BE2C (cell line): Measurements from ENCODE around the gene ULK4.
A peak's percentile ranks its signal among the peaks of the same experiment; 100 is the strongest.
"Not testable (repeated sequence)": the region's sequence is repeated elsewhere in the genome, so short reads cannot be mapped to it uniquely, and the experiment has no call there.

Experiments
- DNase-seq: peaks from one replicate; pipeline ENCODE4 v3.0.0-alpha.2; 2020
- H3K27me3 ChIP-seq: fragments of 250-450 bp; sonication (Bioruptor Pico); 2 replicates; pipeline ENCODE4 v1.5.1; 2020; ENCODE audit warnings: mild to moderate bottlenecking
- H3K36me3 ChIP-seq: fragments of 250-450 bp; sonication (Bioruptor Pico); 2 replicates; pipeline ENCODE4 v1.5.1; 2020; ENCODE audit warnings: mild to moderate bottlenecking
- H3K4me1 ChIP-seq: fragments of 250-450 bp; sonication (Bioruptor Pico); 2 replicates; pipeline ENCODE4 v1.5.1; 2020
- H3K4me3 ChIP-seq: 2 replicates; pipeline ENCODE4 v1.5.1; 2011; ENCODE audit warnings: low read depth, low read length
- H3K9me3 ChIP-seq: fragments of 250-450 bp; sonication (Bioruptor Pico); 2 replicates; pipeline ENCODE4 v1.5.1; 2020
- TF ChIP-seq, protein P1 (sequence below): IDR thresholded peaks from 2 replicates; pipeline ENCODE4 v1.5.1; 2012; ENCODE audit warnings: mild to moderate bottlenecking, low read depth, low read length

The ULK4 gene

DNA sequence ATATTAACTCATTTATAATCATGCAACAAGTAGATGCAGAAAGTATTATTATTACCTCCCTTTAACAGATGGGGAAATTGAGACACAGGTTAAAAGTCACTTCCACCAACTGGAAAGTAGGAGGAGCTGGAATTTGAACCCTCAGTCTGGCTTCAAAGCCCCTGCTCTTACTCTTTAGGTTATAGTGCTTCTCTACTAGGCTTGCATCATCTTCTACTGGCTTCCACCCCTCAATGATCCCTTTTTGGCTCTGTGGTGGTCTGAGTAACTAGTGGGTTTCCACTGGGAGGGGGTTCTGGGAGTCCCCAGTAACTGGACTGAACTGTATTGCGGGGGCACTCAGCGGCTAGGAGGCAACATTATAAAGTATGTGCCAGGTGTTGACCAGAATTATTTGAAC is 671.6 kb downstream of the ULK4 start:
- Histone ChIP-seq H3K4me3 (no peak overlapping the region), H3K27me3 (no peaks in the 10 kb centered on the region), H3K9me3 (no peaks in the 10 kb centered on the region), H3K4me1 (no peaks in the 10 kb centered on the region), H3K36me3 (no peaks in the 10 kb centered on the region)
- no peak for DNase-seq
- TF ChIP-seq, protein P1, sequence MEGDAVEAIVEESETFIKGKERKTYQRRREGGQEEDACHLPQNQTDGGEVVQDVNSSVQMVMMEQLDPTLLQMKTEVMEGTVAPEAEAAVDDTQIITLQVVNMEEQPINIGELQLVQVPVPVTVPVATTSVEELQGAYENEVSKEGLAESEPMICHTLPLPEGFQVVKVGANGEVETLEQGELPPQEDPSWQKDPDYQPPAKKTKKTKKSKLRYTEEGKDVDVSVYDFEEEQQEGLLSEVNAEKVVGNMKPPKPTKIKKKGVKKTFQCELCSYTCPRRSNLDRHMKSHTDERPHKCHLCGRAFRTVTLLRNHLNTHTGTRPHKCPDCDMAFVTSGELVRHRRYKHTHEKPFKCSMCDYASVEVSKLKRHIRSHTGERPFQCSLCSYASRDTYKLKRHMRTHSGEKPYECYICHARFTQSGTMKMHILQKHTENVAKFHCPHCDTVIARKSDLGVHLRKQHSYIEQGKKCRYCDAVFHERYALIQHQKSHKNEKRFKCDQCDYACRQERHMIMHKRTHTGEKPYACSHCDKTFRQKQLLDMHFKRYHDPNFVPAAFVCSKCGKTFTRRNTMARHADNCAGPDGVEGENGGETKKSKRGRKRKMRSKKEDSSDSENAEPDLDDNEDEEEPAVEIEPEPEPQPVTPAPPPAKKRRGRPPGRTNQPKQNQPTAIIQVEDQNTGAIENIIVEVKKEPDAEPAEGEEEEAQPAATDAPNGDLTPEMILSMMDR, result no peak

DNA sequence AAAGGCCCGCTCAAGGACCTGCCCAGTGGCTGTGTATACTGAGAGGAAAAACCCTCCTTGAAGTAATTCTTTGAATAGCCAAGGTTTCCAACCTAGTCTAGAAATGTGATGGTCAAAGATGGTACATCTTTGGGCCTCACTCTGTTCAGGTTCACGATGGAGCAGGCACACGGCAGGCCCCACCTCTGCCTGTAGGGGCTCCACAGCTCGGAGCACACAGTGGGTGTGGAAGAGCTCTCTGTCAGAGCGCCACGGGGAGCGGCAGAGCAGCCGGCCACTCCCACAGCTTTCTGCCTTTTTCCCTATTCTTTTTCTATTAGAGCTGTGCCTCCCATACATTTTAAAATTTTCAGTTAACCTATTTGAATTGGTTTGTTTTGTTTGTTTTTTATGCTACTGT is 673.1 kb downstream of the ULK4 start:
- Histone ChIP-seq H3K27me3 (no peaks in the 10 kb centered on the region), H3K4me3 (no peak overlapping the region), H3K4me1 (no peaks in the 10 kb centered on the region), H3K36me3 (no peaks in the 10 kb centered on the region), H3K9me3 (no peaks in the 10 kb centered on the region)
- TF ChIP-seq, protein P1, result no peak
- DNase-seq, result no peak

DNA sequence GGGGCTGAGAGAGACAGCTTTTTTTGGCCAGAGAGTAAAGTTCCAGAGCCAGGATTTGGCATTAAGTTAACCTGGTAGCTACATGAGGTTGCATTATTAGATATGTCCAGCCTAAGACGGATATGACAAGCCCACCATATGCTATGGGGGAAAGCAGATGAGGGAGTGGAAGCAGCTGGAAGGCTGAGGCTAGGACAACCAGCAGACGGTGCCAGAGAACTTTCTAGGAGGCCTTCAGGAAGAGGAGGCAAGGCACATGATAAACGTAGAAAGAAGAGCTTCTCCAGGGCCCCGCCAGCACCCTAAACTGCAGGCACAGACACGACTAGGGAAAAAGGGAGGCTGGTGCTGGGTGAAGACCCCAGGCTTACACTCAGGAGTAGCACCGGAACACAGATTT is 675.6 kb downstream of the ULK4 start:
- H3K9me3 ChIP-seq, result no peaks in the 10 kb centered on the region
- TF ChIP-seq, protein P1, result peak; percentile 47
- no peaks in the 10 kb centered on the region for H3K27me3 ChIP-seq
- H3K4me3 ChIP-seq, result no peak overlapping the region
- no peak for DNase-seq
- H3K4me1 ChIP-seq, result no peaks in the 10 kb centered on the region
- H3K36me3 ChIP-seq, result no peaks in the 10 kb centered on the region

DNA sequence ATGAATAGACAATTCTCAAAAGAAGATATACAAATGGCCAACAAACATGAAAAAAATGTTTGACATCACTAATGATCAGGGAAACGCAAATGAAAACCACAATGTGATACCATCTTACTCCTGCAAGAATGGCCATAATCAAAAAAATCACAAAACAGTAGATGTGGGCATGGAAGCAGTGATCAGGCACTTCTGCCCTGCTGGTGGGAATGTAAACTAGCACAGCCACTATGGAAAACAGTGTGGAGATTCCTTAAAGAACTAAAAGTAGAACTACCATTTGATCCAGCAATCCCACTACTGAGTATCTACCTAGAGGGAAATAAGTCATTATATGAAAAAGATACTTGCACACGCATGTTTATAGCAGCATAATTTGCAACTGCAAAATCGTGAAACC is 677.0 kb downstream of the ULK4 start:
- not testable (repeated sequence) for H3K27me3 ChIP-seq, H3K9me3 ChIP-seq, DNase-seq, H3K4me3 ChIP-seq, H3K4me1 ChIP-seq, H3K36me3 ChIP-seq

DNA sequence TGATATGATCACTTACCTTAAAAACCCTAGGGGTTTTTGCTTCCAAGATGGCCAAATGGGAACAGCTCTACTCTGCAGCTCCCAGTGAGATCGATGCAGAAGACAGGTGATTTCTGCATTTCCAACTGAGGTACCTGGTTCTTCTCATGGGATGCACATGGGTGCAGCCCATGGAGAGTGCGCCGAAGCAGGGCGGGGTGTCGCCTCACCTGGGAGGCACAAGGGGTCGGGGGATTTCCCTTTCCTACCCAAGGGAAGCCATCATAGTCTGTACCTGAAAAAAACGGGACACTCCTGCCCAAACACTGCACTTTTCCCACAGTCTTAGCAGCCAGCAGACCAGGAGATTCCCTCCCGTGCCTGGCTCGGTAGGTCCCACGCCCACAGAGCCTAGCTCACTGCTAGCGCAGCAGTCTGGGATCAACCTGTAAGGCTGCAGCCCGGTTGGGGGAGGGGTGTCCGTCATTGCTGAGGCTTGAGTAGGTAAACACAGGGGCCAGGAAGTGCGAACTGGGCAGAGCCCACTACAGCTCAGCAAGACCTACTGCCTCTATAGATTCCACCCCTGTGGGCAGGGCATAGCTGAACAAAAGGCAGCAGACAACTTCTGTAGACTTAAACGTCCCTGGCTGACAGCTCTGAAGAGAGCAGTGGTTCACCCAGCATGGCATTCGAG is 684.0 kb downstream of the ULK4 start:
- H3K27me3 ChIP-seq, result no peaks in the 10 kb centered on the region
- H3K4me3 ChIP-seq, result no peak overlapping the region
- DNase-seq, result no peak
- H3K36me3 ChIP-seq, result no peaks in the 10 kb centered on the region
- H3K4me1 ChIP-seq, result no peaks in the 10 kb centered on the region
- H3K9me3 ChIP-seq, result no peaks in the 10 kb centered on the region
- TF ChIP-seq, protein P1, result no peak

DNA sequence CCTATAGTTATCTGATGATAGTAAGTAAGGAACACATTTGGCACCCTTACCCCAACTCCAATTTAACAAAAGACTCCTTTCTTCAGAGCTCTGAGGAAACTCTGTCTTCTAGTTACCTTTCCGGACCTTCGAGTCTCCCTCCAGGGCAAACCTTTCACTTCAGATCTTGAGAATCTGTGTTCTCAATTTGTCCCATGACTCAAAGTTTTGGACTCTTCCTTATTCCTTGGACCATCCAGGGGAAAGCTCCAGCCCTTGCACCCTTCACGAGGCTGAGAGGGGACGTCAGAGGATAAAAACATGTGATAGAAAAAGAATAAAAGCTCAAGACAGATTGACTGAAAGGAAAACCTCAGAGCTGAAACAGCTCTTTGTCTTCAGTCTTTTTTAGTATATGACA is 685.7 kb downstream of the ULK4 start:
- Histone ChIP-seq H3K27me3 (no peaks in the 10 kb centered on the region), H3K9me3 (no peaks in the 10 kb centered on the region), H3K4me1 (no peaks in the 10 kb centered on the region), H3K36me3 (no peaks in the 10 kb centered on the region), H3K4me3 (no peak overlapping the region)
- TF ChIP-seq, protein P1, result no peak
- no peak for DNase-seq
